WTC11 (cell line): ENCODE results near the gene GDPD4.

Source experiments
- CTCF ChIP-seq: fragments of 200-600 bp; IDR thresholded peaks from 2 replicates; pipeline ENCODE4 v1.8.0; 2022; ENCODE audit warnings: antibody characterized with exemption
- JUN ChIP-seq: sonication (generic); formaldehyde crosslinking; IDR thresholded peaks from 2 replicates; pipeline ENCODE4 v1.8.0; 2023; ENCODE audit warnings: mild to moderate bottlenecking, missing genetic modification reagents
- RELA ChIP-seq: sonication (generic); formaldehyde crosslinking; IDR thresholded peaks from 2 replicates; pipeline ENCODE4 v1.8.1; 2022; ENCODE audit warnings: missing genetic modification reagents, mild to moderate bottlenecking, borderline replicate concordance
- ZNF232 ChIP-seq: sonication (generic); formaldehyde crosslinking; IDR thresholded peaks from 2 replicates; pipeline ENCODE4 v1.8.0; 2022; ENCODE audit warnings: mild to moderate bottlenecking, missing genetic modification reagents
- TF ChIP-seq, protein P1 (sequence below): sonication (generic); formaldehyde crosslinking; IDR thresholded peaks from 2 replicates; pipeline ENCODE4 v1.8.0; 2022; ENCODE audit warnings: mild to moderate bottlenecking, missing genetic modification reagents

DNA sequence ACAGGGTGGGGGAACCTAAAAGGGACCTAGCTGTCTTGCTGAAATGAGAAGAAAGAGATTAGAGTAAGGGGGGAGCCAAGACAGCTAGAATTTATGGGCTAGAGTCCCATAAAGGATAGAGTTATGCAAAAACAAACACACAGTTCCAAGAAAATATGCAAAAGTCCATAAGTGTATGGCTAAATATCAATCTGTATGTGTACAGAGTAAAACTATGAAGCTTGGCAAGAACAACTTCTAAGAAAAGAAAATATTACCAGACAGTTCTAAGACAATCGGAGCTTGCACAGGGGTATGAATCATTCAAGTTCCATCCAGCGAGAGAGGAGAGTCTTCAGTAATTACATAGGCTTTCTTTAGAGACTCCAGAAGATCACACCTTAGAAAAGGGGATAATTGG, 41.8 kb downstream of the GDPD4 start:
- TF ChIP-seq, protein P1, sequence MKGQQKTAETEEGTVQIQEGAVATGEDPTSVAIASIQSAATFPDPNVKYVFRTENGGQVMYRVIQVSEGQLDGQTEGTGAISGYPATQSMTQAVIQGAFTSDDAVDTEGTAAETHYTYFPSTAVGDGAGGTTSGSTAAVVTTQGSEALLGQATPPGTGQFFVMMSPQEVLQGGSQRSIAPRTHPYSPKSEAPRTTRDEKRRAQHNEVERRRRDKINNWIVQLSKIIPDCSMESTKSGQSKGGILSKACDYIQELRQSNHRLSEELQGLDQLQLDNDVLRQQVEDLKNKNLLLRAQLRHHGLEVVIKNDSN (CRISPR knock-in tag), result no peak
- TF ChIP-seq CTCF (no peak), RELA (CRISPR knock-in tag) (no peak), JUN (CRISPR knock-in tag) (no peak), ZNF232 (CRISPR knock-in tag) (no peak)
